Activated T-cell treated with anti-CD3 and anti-CD28 coated beads, Interleukin-2, amount 50 U/mL, for 72 hours (primary cell): ENCODE results near the gene ALDH2. TPM values are rescaled to one million over a fixed set of nuclear protein-coding genes. Genes with fewer than 3 reads are reported as not detected.

ENCODE experiments used
- ATAC-seq, 2 donors: fragments of 150-1000 bp; cut with Tn5 transposase; replicated peaks in 1 of 2; 2 replicates each; pipeline ENCODE4 v1.10.0; 2021; ENCODE audit warnings: moderate library complexity in 2 of 2, mild to moderate bottlenecking in 1 of 2
- DNase-seq, 2 donors: peaks; one replicate each; pipeline ENCODE4 v3.0.0; 2021 to 2022; ENCODE audit warnings: mixed read lengths in 1 of 2
- H3K27ac Mint-ChIP-seq: one replicate; pipeline ENCODE4 v1.8.0; 2022; ENCODE audit warnings: mild to moderate bottlenecking, moderate library complexity, mixed read lengths
- H3K27me3 Mint-ChIP-seq: one replicate; pipeline ENCODE4 v1.8.0; 2022; ENCODE audit warnings: low read depth, mixed read lengths
- H3K36me3 Mint-ChIP-seq, 2 donors: one replicate each; pipeline ENCODE4 v1.8.0; 2022; ENCODE audit warnings: mixed read lengths in 2 of 2, mild to moderate bottlenecking in 1 of 2; ENCODE audit not compliant: insufficient read depth in 2 of 2
- H3K4me1 Mint-ChIP-seq: one replicate; pipeline ENCODE4 v1.8.0; 2022; ENCODE audit warnings: low read depth, mixed read lengths
- H3K4me3 Mint-ChIP-seq, 2 donors: one replicate each; pipeline ENCODE4 v1.8.0; 2022; ENCODE audit warnings: mild to moderate bottlenecking in 2 of 2, mixed read lengths in 2 of 2, moderate library complexity in 2 of 2
- H3K9me3 Mint-ChIP-seq, 2 donors: one replicate each; pipeline ENCODE4 v1.8.0; 2022; ENCODE audit warnings: mixed read lengths in 2 of 2
- total RNA-seq, 2 donors: library from RNA; stranded (reverse); gene quantifications; one replicate each; pipeline ENCODE4 v1.2.3, GENCODE V29; 2022

ALDH2 gene
- total RNA-seq, 2 donors from 2014 or later: 21.1 to 28.0 TPM

- Mint-ChIP-seq H3K27ac (no peak overlapping the region), H3K9me3 (no peaks in the 10 kb centered on the region), H3K36me3 (peaks cover 3 to 7% of the 10 kb centered on the region in 2 donors), H3K27me3 (peaks cover 59% of the 10 kb centered on the region), H3K4me1 (peaks cover 35% of the 10 kb centered on the region), H3K4me3 (peak overlapping the region in 1 of 2 donors; percentile 52)
- ATAC-seq (peak; percentile 39 to 61), DNase-seq (no peak)
These were observed 2.5 kb upstream of the ALDH2 start for GRCh38 chr12:111764120-111764821.

GRCh38 chr12:111767362-111768158 is 827 bp downstream of the ALDH2 start:
- peaks cover 44% of the 10 kb centered on the region for H3K27me3 Mint-ChIP-seq
- H3K4me3 Mint-ChIP-seq: peak overlapping the region; percentile 78 to 80
- H3K9me3 Mint-ChIP-seq: no peaks in the 10 kb centered on the region
- peaks cover 31% of the 10 kb centered on the region for H3K4me1 Mint-ChIP-seq
- H3K27ac Mint-ChIP-seq: peak overlapping the region; percentile 0
- ATAC-seq: peak; percentile 32 to 46
- DNase-seq: no peak
- H3K36me3 Mint-ChIP-seq: peaks cover 3 to 7% of the 10 kb centered on the region in 2 donors

- peaks cover 31% of the 10 kb centered on the region for H3K4me1 Mint-ChIP-seq
- ATAC-seq (no peak), DNase-seq (no peak)
- H3K9me3 Mint-ChIP-seq: no peaks in the 10 kb centered on the region
- H3K27me3 Mint-ChIP-seq: peaks cover 36% of the 10 kb centered on the region
- no peak overlapping the region for H3K27ac Mint-ChIP-seq
- H3K4me3 Mint-ChIP-seq: peak overlapping the region in 1 of 2 donors; percentile 80
- peaks cover 3 to 7% of the 10 kb centered on the region in 2 donors for H3K36me3 Mint-ChIP-seq
These were observed 1.6 kb downstream of the ALDH2 start for GRCh38 chr12:111768159-111768895.

GRCh38 chr12:111769599-111769998 is 2.9 kb downstream of the ALDH2 start:
- peaks cover 3 to 5% of the 10 kb centered on the region in 2 donors for H3K36me3 Mint-ChIP-seq
- peaks cover 24% of the 10 kb centered on the region for H3K27me3 Mint-ChIP-seq
- H3K4me1 Mint-ChIP-seq: peaks cover 24% of the 10 kb centered on the region
- H3K4me3 Mint-ChIP-seq: no peak overlapping the region
- DNase-seq: no peak
- H3K27ac Mint-ChIP-seq: no peak overlapping the region
- no peaks in the 10 kb centered on the region for H3K9me3 Mint-ChIP-seq
- ATAC-seq: no peak

GRCh38 chr12:111773801-111774551 is 7.2 kb downstream of the ALDH2 start:
- Mint-ChIP-seq H3K4me3 (no peak overlapping the region), H3K27ac (no peak overlapping the region), H3K9me3 (no peaks in the 10 kb centered on the region), H3K4me1 (peaks cover 15% of the 10 kb centered on the region), H3K27me3 (peaks cover 6% of the 10 kb centered on the region), H3K36me3 (no peaks in the 10 kb centered on the region)
- DNase-seq (no peak), ATAC-seq (no peak)

DNA sequence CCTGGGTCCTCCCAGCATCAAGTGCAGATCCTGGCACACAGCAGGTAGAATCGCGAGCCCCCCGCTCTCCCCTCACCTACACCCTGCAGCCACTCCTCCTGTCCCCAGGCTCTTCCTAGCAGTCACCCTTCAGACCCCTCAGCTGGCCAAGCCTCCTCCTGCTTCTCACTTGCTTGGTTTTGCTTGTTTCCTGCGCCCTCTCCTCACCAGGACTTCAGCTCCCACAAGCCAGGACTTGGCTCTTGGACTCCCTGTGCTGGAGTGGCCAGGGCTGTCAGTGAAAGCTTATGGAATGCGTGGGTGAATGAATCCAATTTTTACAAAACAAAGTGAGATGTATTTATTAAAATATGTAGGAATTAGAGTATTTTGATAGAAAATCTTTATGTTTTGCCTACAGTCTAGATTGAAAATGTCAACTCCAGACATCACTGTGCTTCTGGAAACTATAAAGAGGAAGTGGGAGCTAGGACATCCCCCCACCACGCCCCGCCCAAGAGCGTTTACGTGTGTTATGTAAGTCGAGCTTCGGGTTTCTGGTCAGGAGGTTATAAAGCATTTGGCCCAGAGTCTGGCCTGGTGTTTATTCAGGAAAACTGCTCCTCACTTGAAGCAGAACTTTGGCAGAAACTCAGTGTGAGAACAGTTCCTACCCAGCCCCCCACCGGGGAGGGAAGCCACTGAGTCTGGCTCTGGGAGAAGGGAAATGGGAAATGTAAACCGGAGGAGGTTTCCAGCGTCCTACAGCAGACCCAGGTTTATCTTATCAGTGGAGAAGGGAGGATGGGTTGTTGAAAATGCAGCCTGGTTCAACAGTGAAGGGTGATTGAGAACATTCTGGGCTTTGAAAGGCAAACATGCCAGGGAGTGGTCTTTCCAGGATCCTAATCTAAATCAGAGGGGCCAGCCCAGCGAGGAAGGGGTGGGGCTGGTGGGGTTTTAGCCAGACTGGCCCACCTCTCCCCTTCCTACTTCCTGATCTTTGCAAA is 8.8 kb downstream of the ALDH2 start:
- DNase-seq (no peak), ATAC-seq (no peak)
- Mint-ChIP-seq H3K9me3 (no peaks in the 10 kb centered on the region), H3K36me3 (no peaks in the 10 kb centered on the region), H3K4me3 (no peak overlapping the region), H3K27ac (no peak overlapping the region), H3K4me1 (peaks cover 15% of the 10 kb centered on the region), H3K27me3 (peaks cover 6% of the 10 kb centered on the region)

GRCh38 chr12:111776836-111777344 is 10.2 kb downstream of the ALDH2 start:
- H3K36me3 Mint-ChIP-seq: no peaks in the 10 kb centered on the region
- peaks cover 6% of the 10 kb centered on the region for H3K27me3 Mint-ChIP-seq
- DNase-seq (no peak), ATAC-seq (no peak)
- peaks cover 15% of the 10 kb centered on the region for H3K4me1 Mint-ChIP-seq
- no peaks in the 10 kb centered on the region for H3K9me3 Mint-ChIP-seq
- no peak overlapping the region for H3K27ac Mint-ChIP-seq
- no peak overlapping the region for H3K4me3 Mint-ChIP-seq

GRCh38 chr12:111777345-111778045 is 10.8 kb downstream of the ALDH2 start:
- DNase-seq (no peak), ATAC-seq (no peak)
- no peaks in the 10 kb centered on the region for H3K36me3 Mint-ChIP-seq
- peaks cover 15% of the 10 kb centered on the region for H3K4me1 Mint-ChIP-seq
- H3K27ac Mint-ChIP-seq: no peak overlapping the region
- H3K27me3 Mint-ChIP-seq: peaks cover 6% of the 10 kb centered on the region
- no peaks in the 10 kb centered on the region for H3K9me3 Mint-ChIP-seq
- H3K4me3 Mint-ChIP-seq: no peak overlapping the region

DNA sequence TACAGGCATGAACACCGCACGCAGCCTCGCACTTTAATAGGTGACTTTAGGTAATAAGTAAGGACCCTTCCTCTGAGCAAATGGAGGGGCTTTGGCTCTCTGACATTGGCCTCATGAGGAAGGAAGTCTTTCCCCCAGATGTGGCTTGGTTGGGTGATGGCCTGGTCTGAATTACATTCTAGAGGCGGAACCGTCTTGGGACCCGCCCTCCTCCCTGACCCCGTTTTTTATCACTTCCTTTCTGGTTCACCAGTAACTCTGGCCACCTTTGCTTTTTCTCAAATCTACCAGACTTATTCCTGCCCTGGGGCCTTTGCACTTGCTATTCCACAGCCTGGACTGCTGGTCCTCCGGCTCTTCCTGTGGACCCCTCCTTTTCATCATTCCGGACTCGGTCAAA is 13.4 kb downstream of the ALDH2 start:
- Mint-ChIP-seq H3K9me3 (no peaks in the 10 kb centered on the region), H3K27me3 (peaks cover under 1% of the 10 kb centered on the region), H3K27ac (no peak overlapping the region), H3K4me3 (no peak overlapping the region), H3K4me1 (peaks cover 7% of the 10 kb centered on the region), H3K36me3 (no peaks in the 10 kb centered on the region)
- no peak for DNase-seq
- no peak for ATAC-seq

GRCh38 chr12:111780615-111781014 is 13.9 kb downstream of the ALDH2 start:
- Mint-ChIP-seq H3K36me3 (no peaks in the 10 kb centered on the region), H3K4me1 (peaks cover 3% of the 10 kb centered on the region), H3K4me3 (no peak overlapping the region), H3K9me3 (no peaks in the 10 kb centered on the region), H3K27ac (no peak overlapping the region), H3K27me3 (no peaks in the 10 kb centered on the region)
- no peak for DNase-seq
- ATAC-seq: no peak

- ATAC-seq: no peak
- DNase-seq: no peak
- Mint-ChIP-seq H3K27ac (no peak overlapping the region), H3K36me3 (no peaks in the 10 kb centered on the region), H3K27me3 (no peaks in the 10 kb centered on the region), H3K4me3 (no peak overlapping the region), H3K4me1 (no peaks in the 10 kb centered on the region), H3K9me3 (no peaks in the 10 kb centered on the region)
These were observed 14.4 kb downstream of the ALDH2 start for GRCh38 chr12:111781085-111781658.
